Parathyroid adenoma (tissue), 2 donors: ENCODE measurements around the gene VAC14.

Experiments
- H2AFZ ChIP-seq: fragments of 300-600 bp; sonication (generic); one replicate; pipeline ENCODE4 v1.7.0; 2017; ENCODE audit warnings: antibody characterized with exemption, mild to moderate bottlenecking
- H3K27ac ChIP-seq: fragments of 300-600 bp; sonication (generic); one replicate; pipeline ENCODE4 v1.7.0; 2017
- H3K27me3 ChIP-seq: fragments of 300-600 bp; sonication (generic); one replicate; pipeline ENCODE4 v1.7.0; 2017; ENCODE audit warnings: low read length; ENCODE audit not compliant: control insufficient read depth, insufficient read depth
- H3K36me3 ChIP-seq: fragments of 300-600 bp; sonication (generic); one replicate; pipeline ENCODE4 v1.7.0; 2017; ENCODE audit warnings: low read length; ENCODE audit not compliant: control insufficient read depth, insufficient read depth
- H3K4me1 ChIP-seq: fragments of 300-600 bp; sonication (generic); one replicate; pipeline ENCODE4 v1.7.0; 2017; ENCODE audit warnings: control low read depth
- H3K4me2 ChIP-seq: fragments of 300-600 bp; sonication (generic); one replicate; pipeline ENCODE4 v1.7.0; 2017; ENCODE audit warnings: low read length
- H3K4me3 ChIP-seq: fragments of 300-600 bp; sonication (generic); one replicate; pipeline ENCODE4 v1.7.0; 2017; ENCODE audit warnings: low read depth, low read length
- H3K79me2 ChIP-seq: fragments of 300-600 bp; sonication (generic); one replicate; pipeline ENCODE4 v1.7.0; 2017; ENCODE audit warnings: control low read depth
- H3K9ac ChIP-seq: fragments of 300-600 bp; sonication (generic); one replicate; pipeline ENCODE4 v1.7.0; 2017; ENCODE audit warnings: mild to moderate bottlenecking
- H3K9me3 ChIP-seq: fragments of 300-600 bp; sonication (generic); one replicate; pipeline ENCODE4 v1.7.0; 2017; ENCODE audit warnings: low read length; ENCODE audit not compliant: control insufficient read depth
- TF ChIP-seq, protein P1 (sequence below): fragments of 300-600 bp; sonication (generic); IDR thresholded peaks from one replicate; pipeline ENCODE4 v1.7.0; 2017; ENCODE audit warnings: antibody characterized with exemption, mild to moderate bottlenecking
- donor health status: primary hyperparathyroidism.

The VAC14 gene

GRCh38 chr16:70678121-70678897 is 122.6 kb downstream of the VAC14 start:
- no peaks in the 10 kb centered on the region for H3K27me3 ChIP-seq
- H3K79me2 ChIP-seq, result peaks cover 3% of the 10 kb centered on the region
- no peak overlapping the region for H2AFZ ChIP-seq
- H3K9ac ChIP-seq, result no peak overlapping the region
- H3K9me3 ChIP-seq, result no peaks in the 10 kb centered on the region
- H3K27ac ChIP-seq, result no peak overlapping the region
- no peak overlapping the region for H3K4me2 ChIP-seq
- peaks cover 2% of the 10 kb centered on the region for H3K4me1 ChIP-seq
- no peaks in the 10 kb centered on the region for H3K36me3 ChIP-seq
- TF ChIP-seq, protein P1, sequence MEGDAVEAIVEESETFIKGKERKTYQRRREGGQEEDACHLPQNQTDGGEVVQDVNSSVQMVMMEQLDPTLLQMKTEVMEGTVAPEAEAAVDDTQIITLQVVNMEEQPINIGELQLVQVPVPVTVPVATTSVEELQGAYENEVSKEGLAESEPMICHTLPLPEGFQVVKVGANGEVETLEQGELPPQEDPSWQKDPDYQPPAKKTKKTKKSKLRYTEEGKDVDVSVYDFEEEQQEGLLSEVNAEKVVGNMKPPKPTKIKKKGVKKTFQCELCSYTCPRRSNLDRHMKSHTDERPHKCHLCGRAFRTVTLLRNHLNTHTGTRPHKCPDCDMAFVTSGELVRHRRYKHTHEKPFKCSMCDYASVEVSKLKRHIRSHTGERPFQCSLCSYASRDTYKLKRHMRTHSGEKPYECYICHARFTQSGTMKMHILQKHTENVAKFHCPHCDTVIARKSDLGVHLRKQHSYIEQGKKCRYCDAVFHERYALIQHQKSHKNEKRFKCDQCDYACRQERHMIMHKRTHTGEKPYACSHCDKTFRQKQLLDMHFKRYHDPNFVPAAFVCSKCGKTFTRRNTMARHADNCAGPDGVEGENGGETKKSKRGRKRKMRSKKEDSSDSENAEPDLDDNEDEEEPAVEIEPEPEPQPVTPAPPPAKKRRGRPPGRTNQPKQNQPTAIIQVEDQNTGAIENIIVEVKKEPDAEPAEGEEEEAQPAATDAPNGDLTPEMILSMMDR, result no peak
- H3K4me3 ChIP-seq, result no peak overlapping the region

- no peaks in the 10 kb centered on the region for H3K9me3 ChIP-seq
- no peak overlapping the region for H3K9ac ChIP-seq
- no peak overlapping the region for H3K27ac ChIP-seq
- no peak overlapping the region for H2AFZ ChIP-seq
- TF ChIP-seq, protein P1, result no peak
- peaks cover under 1% of the 10 kb centered on the region for H3K79me2 ChIP-seq
- H3K4me1 ChIP-seq, result no peaks in the 10 kb centered on the region
- H3K36me3 ChIP-seq, result no peaks in the 10 kb centered on the region
- H3K4me3 ChIP-seq, result no peak overlapping the region
- H3K27me3 ChIP-seq, result no peaks in the 10 kb centered on the region
- no peak overlapping the region for H3K4me2 ChIP-seq
Measured at GRCh38 chr16:70677499-70678120, 123.3 kb downstream of the VAC14 start.

GRCh38 chr16:70676675-70677498 is 124.1 kb downstream of the VAC14 start:
- TF ChIP-seq, protein P1, result no peak
- H3K4me2 ChIP-seq, result no peak overlapping the region
- H3K36me3 ChIP-seq, result no peaks in the 10 kb centered on the region
- no peaks in the 10 kb centered on the region for H3K79me2 ChIP-seq
- H3K27ac ChIP-seq, result no peak overlapping the region
- no peak overlapping the region for H2AFZ ChIP-seq
- H3K4me3 ChIP-seq, result no peak overlapping the region
- no peaks in the 10 kb centered on the region for H3K27me3 ChIP-seq
- H3K9ac ChIP-seq, result no peak overlapping the region
- no peaks in the 10 kb centered on the region for H3K9me3 ChIP-seq
- no peaks in the 10 kb centered on the region for H3K4me1 ChIP-seq

- Histone ChIP-seq H3K27me3 (no peaks in the 10 kb centered on the region), H3K4me2 (no peak overlapping the region), H3K27ac (no peak overlapping the region), H3K4me1 (no peaks in the 10 kb centered on the region), H3K9ac (no peak overlapping the region), H3K9me3 (no peaks in the 10 kb centered on the region), H3K36me3 (no peaks in the 10 kb centered on the region), H2AFZ (no peak overlapping the region), H3K4me3 (no peak overlapping the region), H3K79me2 (no peaks in the 10 kb centered on the region)
- TF ChIP-seq, protein P1, result no peak
Measured at GRCh38 chr16:70675851-70676513, 125.0 kb downstream of the VAC14 start.
